ENCODE measurements around the gene PRRG3. TPM values are rescaled to one million over a fixed set of nuclear protein-coding genes. Genes with fewer than 3 reads are reported as not detected.
"Not testable (repeated sequence)": the region's sequence is repeated elsewhere in the genome, so short reads cannot be mapped to it uniquely, and the experiment has no call there.

Gene PRRG3
- 1 to 10 TPM; 5.1 to 8.8 (median 6.5) TPM for polyA plus RNA-seq (ENCODE audit: insufficient read length in 4 of 4)

DNA sequence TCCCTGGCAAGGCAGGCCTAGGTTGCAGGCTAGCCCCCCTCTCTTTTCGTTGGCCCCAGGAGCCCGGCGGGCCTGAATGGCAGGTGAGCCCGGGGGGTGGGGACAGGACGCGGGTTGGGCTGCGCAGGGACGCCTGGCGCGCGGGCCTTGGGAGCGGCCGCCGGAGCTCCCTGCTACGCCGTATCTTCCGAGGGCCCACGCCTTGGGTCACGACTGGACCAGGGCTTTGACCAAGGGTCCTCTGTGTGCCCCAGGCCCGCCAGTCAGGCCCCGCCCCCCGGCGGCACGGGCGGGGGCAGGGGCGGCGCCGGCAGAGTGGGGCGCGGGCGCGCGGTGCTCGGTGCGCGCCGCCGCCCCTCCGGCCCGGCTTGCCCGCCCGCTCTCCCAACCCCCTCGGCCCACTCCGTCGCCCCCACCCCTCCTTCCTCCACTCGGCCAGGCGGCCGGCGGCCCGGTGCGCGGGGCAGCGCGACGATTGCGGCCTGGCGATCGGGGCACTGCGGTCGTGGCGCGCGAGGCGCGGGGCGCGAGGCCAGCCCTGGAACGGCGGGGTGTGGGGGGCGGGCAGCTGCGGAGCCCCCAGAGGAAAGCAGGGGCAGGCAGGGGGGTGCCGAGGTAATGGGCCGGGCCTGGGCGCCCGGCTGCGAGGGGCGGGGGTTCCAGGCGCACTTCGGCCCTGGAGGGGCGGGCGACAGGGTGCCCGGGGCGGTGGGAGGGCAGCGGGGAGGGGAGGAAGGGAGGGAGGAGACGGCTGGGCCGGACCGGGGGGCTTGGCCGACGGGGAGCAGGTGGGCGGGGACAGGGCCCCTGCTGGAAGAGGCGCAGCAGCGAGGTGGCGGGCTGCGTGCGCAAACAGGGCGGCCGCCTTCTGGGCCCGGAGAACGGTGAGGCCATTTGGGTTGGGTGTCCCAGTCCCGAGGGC lies at the start of gene PRRG3:
Gene PRRG3 (plus strand): TSS at position 798 of the 922 bp plus-strand sequence. CDS start 3,357 bp downstream, outside the sequence.
- no peak for DNase-seq (ENCODE audit: low read depth in 4 of 4, low spot score in 3 of 4)

- DNase-seq (ENCODE audit: low read depth in 4 of 4, low spot score in 3 of 4), result no peak
These were observed 20.0 kb upstream of the PRRG3 start for GRCh38 chrX:151675121-151675746.

- no peak for DNase-seq (ENCODE audit: low read depth in 4 of 4, low spot score in 3 of 4)
These were observed 19.1 kb upstream of the PRRG3 start for GRCh38 chrX:151676196-151676595.

- DNase-seq (ENCODE audit: low read depth in 4 of 4, low spot score in 3 of 4), result no peak
These were observed 15.4 kb upstream of the PRRG3 start for GRCh38 chrX:151679798-151680402.

GRCh38 chrX:151680805-151681204 lies 14.5 kb upstream of the PRRG3 start:
- DNase-seq (ENCODE audit: low read depth in 4 of 4, low spot score in 3 of 4), result peak in 1 of 4 donors; percentile 22

GRCh38 chrX:151687635-151688034 lies 7.6 kb upstream of the PRRG3 start:
- no peak for DNase-seq (ENCODE audit: low read depth in 4 of 4, low spot score in 3 of 4)

GRCh38 chrX:151688695-151689094 lies 6.6 kb upstream of the PRRG3 start:
- no peak for DNase-seq (ENCODE audit: low read depth in 4 of 4, low spot score in 3 of 4)

DNA sequence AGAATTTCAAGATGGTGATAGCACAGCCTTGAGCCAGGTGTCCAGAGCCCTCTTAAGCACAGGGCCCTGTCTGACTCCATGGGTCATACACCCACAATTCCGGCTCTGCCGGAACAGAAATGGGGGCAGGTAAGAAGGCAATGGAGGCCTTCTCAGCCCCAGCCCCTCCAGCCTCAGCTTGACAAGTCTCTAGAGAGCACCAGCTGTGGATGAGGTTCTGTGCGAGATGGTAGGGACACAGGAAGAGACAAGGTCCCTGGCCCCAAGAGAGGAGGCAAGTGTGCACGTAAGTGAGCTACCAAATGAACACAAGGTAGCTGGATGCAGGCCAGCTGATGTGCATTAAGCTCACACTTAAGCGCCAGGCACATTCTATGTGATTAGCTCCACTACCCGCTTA lies 2.4 kb upstream of the PRRG3 start:
- DNase-seq (ENCODE audit: low read depth in 4 of 4, low spot score in 3 of 4), result no peak

DNA sequence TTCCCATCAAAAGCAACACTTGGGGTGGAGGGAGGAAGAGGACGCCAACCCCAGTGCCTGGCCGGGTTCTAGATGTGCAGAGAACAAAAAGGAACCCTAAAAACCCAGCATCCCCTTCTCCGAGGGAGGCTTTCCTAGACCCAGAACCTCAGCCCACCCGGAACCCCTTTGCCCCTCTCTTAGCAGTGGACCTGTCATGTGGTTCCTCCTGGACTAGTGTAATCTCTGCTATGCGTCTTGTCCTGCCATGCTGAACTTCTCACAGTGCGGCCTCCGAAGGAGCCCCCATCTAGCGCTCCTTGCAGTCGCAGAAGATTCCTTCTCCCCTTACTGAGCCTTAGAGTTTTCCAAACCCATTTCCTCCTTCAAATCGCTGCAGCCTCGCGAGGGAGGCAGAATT lies 1.1 kb upstream of the PRRG3 start:
- DNase-seq (ENCODE audit: low read depth in 4 of 4, low spot score in 3 of 4), result no peak

DNA sequence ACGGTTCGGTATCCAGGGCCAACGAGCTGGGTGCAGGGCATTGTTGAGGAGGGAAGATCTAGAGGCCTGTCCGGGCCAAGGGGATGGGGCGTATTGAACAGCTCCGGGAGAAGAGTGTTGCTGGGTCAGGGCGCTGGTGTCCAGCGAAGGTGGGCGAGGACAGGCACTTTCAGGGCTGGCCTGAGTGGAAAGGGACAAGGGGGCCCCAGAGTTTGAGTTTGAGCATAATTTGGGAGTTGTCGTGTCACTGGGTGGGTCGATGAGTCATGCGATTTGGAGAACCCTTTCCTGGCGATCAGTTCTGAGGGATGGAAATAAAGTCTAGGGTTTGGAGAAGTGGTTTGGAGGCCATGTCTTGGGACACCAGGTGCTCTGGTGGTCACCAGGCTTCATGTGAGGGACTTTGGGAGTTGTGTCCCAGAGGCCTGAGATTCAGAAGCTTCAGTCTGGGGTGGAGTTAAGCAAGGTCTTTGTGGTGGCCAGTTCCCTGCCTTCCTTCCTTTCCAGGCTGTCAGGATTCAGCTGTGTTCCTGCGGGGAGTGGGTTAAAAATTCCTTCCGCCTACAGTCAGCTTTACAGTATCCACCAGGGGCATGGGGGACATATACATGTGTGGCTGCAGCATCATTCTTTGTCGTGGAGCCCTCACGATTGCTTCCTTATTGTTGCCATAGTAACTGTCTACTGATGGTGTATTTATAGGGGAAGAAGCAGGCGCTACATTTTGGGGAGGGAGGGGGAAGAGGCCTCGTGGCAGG lies 504 bp downstream of the PRRG3 start:
- DNase-seq (ENCODE audit: low read depth in 4 of 4, low spot score in 3 of 4), result no peak

GRCh38 chrX:151697082-151697481 lies 1.8 kb downstream of the PRRG3 start:
- not testable (repeated sequence) for DNase-seq (ENCODE audit: low read depth in 4 of 4, low spot score in 3 of 4)

DNA sequence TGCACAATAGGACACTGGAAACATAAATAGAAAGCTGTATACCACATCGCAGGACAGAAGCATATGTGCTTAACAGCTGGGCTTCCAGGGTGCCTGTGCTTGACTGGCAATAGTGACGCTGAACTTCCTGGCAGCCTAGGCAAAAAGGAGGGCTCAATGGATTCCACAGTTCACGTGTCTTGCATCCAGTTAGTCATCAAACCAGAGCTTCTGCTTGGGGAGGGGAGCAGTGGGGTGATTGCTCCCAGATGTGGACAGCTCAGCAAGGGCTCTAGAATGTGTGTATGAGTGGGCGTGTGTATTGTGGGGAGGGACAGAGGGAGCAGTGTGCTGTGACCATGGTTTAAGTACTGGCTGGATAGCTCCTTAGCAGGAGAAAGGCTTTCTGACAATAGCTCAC lies 2.3 kb downstream of the PRRG3 start:
- DNase-seq (ENCODE audit: low read depth in 4 of 4, low spot score in 3 of 4), result no peak

DNA sequence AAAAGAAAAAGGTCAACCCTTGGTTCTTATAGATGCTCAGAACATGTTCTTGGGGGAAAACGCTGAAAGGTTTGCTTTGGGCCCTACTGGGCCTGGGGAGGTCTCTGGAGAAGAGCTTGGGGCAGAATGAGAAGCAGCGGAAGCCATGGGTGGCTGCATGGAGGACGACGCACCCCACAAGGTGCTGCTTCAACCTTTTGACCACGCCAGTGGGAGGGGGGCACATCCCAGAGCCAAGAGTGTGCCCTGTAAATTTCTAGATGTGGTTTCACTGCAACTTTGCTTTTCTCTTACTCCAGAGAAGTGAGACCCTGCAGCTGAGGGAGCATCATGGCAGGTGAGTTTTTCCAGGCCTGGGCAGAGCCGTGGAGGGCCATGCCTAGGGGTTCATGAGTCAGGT lies 3.2 kb downstream of the PRRG3 start:
- DNase-seq (ENCODE audit: low read depth in 4 of 4, low spot score in 3 of 4), result no peak

DNA sequence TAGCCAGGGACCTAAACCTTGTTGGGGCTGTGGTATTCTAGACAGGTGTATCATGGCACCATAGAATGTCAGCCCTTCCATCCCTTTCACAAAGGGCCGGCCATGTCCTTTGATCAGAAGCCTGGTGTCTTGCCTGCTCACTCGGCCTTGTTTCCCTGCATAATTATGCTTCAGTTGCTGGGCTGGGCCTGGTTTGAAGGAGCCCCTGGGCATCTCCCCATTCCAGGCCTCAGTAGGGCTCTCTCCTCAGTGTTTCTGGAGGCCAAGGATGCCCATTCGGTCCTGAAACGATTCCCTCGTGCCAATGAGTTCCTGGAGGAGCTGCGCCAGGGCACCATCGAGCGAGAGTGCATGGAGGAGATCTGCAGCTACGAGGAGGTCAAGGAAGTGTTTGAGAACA lies 4.5 kb downstream of the PRRG3 start:
- no peak for DNase-seq (ENCODE audit: low read depth in 4 of 4, low spot score in 3 of 4)

GRCh38 chrX:151700581-151700980 lies 5.3 kb downstream of the PRRG3 start:
- DNase-seq (ENCODE audit: low read depth in 4 of 4, low spot score in 3 of 4), result no peak

- DNase-seq (ENCODE audit: low read depth in 4 of 4, low spot score in 3 of 4), result no peak
These were observed 5.8 kb downstream of the PRRG3 start for GRCh38 chrX:151701071-151701470.

DNA sequence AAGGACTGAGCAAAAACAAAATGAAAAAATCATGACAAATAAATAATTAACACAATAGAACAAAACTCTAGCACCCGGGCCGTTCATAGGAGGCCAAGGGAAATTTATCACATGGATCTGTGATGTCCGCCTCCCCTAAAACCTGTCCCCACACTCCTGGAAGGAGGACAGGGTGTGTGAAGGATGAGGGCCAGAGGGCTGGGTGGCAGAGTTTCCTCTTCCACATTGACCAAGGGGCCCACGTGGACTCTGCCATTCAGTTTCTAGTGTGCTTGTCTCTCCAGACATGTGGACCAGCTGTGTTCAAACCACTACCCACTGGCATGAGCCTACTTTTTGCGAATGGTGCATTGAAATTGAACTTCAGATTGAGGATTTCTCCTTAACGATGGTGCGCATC lies 6.3 kb downstream of the PRRG3 start:
- no peak for DNase-seq (ENCODE audit: low read depth in 4 of 4, low spot score in 3 of 4)

DNA sequence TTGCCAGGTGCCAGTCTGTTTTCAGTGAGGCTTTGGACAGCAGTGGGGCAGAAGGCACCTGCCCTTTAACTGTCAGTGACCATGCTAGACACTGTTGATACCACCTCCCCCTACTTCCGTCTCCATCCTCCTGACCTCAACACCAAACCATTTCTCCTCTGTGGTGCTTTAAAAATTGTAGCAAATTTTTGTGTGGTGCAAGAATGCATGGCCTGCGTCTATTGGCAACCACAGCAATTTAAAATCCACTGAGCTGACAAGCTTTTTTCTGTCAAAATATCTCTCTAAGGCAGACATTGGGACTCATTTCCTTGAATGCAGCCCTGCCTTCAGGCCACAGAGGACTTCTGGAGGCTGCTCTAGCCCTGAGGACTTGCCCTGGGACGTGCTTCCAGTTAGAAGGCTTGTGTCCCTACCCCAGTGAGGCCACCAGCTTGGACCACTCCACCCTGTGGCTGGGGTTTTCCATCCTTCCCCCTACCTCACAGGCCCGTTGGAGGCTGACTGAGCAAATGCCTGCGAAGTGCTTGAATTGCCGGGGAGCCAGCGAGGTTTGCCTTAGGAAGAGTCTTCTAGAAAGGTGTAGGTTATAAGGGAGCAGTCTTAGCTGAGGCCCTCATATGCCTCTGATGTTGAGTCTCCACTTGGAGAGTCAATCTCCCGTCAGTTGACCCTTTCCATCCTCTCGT lies 6.9 kb downstream of the PRRG3 start:
- no peak for DNase-seq (ENCODE audit: low read depth in 4 of 4, low spot score in 3 of 4)

DNA sequence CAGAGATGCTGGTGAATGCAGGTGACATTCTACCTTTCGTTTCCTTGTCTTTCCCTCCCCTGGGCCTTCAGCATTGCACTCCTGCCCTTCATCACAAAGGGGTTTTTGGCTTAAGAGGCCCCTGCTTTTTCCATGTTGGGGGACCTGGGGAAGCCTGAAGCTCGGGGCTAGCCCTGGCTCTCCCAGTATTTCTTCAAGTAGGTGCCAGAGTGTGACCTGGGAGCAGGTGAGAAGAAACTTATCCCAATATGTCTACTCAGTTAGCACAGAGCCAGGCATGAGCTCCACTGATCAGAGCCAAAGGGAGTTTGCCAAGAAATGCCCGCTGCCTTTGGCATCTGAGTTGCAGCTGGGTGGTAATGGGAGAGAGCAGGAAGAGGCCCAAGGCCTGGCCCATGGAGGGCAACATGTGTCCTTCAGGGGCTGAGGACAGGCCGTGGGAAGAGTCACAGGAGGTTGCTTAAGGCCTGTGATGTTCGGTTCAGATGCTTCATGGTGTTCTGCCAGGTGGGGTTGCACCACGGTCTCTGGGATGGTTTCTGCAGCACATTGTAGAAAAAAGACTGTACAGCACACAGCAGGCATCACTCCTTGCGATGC lies 7.6 kb downstream of the PRRG3 start:
- no peak for DNase-seq (ENCODE audit: low read depth in 4 of 4, low spot score in 3 of 4)

- no peak for DNase-seq (ENCODE audit: low read depth in 4 of 4, low spot score in 3 of 4)
These were observed 8.2 kb downstream of the PRRG3 start for GRCh38 chrX:151703487-151703886.
